ENCODE measurements around the gene EEA1.

The EEA1 gene

DNA sequence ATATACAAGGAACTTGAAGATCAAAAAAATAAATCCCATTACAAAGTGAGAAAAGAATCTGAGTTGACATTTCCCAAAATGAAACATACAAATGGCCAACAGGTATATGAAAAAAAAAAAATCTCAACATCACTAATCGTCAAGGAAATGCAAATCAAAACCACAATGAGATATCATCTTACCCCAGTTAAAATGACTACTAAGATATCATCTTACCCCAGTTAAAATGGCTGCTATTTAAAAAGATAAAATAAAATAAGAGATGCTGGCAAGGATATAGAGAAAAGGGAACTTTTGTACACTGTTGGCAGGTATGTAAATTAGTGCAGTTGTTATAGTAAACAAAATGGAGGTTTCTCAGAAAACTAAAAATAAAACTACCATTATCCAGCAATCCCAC is 181.9 kb downstream of the EEA1 start:
- no peak for DNase-seq (ENCODE audit: low read depth)

DNA sequence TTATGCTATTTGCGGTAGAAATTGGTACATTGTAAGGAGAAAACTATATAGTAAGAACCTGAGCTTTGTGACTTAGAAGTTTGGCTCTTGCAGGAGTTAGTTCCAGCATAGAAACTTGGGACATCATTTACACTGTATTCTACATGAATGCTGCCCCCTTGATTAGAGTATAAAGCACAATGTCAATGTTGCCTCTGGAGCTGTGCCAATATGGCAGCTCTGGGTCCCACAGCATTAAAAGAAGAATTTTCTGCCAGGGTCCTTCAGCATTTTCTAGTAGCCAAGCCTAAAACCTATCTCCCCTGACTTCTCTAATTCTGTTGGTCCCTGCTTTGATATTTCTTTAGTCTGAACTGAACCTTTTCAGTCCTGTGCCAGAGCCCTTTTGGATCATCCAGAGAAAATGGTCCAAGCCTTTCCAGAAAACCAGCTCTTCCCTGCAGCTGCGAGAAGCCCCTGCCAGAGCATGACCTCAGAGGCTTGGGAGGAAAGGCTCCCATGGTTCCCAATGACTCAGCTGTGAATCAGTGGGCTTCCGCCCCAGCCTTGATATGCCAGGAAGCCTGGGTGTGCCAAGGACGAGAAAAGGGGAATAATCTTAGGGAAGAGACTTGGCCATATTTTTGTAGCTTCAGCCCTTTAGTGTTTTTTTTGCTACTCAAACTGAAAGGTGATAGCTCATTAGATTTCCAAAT is 183.1 kb downstream of the EEA1 start:
- DNase-seq (ENCODE audit: low read depth) = peak; percentile 92

- DNase-seq (ENCODE audit: low read depth) = no peak
Observed at GRCh38 chr12:92743026-92743425, 186.1 kb downstream of the EEA1 start.

DNA sequence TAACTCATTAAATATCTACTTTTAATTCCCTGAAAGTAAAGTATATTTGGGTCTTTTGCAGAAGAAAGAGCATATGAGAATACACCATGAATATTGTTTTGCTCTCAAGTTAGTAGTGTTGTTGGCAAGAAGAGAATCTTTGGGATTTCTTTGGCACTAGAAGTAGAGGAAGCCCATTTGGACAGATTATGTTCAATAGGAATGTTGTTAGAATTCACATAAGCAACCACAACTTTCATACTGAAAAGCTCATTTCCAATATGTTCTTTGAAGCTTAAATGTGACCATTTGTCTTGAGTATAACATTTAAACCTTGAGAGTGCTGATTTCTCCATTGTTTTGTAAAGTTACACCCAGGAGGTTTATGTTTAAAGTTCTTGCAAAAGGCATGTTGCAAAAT is 188.7 kb downstream of the EEA1 start:
- no peak for DNase-seq (ENCODE audit: low read depth)

GRCh38 chr12:92739113-92739512 is 190.0 kb downstream of the EEA1 start:
- DNase-seq (ENCODE audit: low read depth) = peak; percentile 46

GRCh38 chr12:92737855-92738850 is 190.9 kb downstream of the EEA1 start:
- DNase-seq (ENCODE audit: low read depth) = no peak

- no peak for DNase-seq (ENCODE audit: low read depth)
Observed at GRCh38 chr12:92736605-92737004, 192.5 kb downstream of the EEA1 start.

GRCh38 chr12:92735131-92735721 is 193.9 kb downstream of the EEA1 start:
- peak; percentile 96 for DNase-seq (ENCODE audit: low read depth)

DNA sequence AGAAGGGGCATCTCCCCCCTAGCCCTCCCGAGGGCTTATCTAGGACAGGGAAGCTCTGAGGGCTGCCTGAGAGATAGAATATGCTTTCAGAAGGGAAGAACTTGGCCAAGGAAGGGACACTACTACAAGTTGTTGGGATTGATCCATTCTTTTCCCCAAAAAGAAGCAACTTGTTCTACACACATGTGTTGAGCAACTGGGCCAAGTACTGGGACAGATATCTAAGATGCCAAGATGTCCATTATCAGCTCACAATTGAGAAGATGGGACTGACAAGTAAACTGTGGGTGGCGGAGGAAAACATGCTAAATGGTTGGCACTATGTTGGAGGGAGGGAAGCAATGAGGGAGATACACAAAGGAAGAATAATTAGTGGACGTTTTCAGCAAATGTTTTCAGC is 195.4 kb downstream of the EEA1 start:
- no peak for DNase-seq (ENCODE audit: low read depth)

DNA sequence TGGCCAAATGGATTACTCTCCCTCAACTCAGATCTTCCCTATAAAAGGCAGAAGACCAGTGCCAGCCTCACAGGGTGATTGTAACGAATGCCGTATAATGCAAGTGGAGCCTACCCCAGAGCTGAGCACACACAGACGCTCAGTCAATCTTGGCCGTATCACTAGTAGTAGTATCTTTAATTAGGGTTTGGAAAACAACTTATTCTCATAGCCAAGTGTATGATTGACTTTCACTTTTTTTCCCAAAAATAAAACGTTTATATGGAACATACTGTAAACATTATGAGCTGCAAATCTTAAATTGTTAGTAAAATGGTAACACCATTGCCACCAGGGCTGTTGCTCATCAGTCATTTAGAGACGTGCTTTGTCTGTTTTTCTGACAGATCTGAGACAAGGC is 195.9 kb downstream of the EEA1 start:
- DNase-seq (ENCODE audit: low read depth) = no peak

DNA sequence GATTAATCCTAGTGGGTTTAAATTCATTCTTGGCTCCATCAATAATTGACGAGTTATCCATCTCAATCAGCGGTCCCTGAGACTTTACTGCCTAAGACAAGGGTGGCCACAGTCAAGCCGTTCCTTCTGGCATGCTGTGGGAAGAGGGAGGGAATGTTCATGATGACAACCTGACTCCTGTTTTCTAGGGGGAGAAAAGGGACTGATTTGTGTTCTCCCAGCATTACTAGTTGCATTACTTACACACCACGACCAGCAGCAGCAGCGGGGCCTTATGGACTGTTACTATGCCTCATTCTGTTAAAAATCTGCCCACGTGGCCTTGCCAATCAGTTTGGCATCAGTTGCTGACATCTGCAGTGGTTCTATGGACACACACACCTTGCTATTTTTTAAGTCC is 196.4 kb downstream of the EEA1 start:
- DNase-seq (ENCODE audit: low read depth) = no peak

DNA sequence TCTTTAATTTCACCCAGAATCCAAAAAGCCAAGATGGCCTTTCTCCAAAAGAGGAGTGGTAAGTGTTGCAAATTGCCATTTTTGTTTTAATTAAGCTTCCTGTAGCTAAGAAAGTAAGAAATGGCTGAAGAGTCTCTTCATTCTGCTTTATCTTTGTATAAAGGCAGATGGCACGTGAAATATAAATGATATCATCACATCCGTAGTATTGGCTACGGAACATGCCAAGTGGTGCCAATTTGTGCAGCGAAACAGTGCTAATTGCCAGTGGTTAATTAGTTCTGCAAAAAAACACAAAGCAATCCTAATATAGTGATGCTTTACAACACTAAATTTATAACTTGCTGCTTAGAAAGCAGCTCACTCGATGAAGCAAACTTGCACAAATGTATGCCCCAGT is 196.9 kb downstream of the EEA1 start:
- DNase-seq (ENCODE audit: low read depth) = no peak

DNA sequence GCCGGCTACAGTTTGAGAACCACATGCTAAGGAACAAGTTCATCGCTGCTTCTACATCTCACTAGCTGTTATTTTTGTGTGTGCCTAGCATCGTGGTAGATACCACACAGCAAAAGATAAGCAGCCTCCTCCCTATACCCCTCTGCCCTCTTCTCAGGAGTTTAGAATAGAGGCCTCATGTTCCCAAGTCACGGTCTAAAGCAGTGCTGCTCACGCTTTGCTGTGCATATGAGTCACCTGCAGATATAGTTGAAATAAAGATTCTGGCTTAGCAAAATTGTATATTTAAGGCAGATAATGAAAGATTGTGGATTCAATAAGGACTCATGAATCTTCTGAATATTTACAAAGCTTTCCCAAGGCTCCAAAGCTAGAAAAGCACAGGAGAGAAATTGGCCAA is 198.3 kb downstream of the EEA1 start:
- peak; percentile 33 for DNase-seq (ENCODE audit: low read depth)

GRCh38 chr12:92729773-92730305 is 199.3 kb downstream of the EEA1 start:
- peak; percentile 56 for DNase-seq (ENCODE audit: low read depth)

DNA sequence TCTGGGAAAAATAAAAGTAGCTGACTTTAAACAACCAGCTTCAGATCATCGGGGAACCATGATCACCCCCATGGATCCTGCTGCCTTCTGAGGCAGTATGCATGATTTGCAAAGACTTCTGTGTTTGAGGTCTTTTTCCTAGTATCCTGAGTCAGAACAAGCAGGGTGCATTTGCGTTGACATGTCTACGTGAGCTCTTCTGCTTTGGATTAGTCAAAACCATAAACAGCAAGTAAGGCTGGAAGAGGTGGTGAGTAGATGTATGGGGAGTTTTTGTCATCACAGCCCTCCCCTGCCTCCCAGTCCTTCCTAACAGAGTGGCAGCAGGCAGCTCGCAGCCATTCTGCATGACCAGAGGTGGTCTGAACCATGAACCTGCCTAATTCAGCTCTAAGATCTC is 202.2 kb downstream of the EEA1 start:
- DNase-seq (ENCODE audit: low read depth) = no peak

GRCh38 chr12:92722897-92723296 is 206.2 kb downstream of the EEA1 start:
- DNase-seq (ENCODE audit: low read depth) = no peak

DNA sequence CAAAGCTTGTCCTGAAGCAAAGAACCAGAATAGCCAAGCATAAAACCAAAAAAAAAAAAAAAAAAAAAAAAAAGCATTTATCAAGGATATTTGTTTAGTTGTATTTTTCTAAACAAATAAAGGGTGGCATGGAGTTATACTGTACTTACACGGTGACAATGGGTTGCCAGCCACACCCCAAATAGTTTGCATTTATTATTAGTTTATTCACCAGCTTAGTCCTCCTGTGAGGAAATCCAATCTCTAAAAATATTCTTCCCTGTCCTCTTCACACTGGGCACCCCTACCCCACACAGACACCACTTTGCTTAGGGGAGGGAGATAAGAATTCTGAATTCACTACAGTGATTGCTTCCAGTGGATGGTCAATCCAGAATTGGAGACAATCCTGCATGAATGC is 207.4 kb downstream of the EEA1 start:
- DNase-seq (ENCODE audit: low read depth) = no peak

DNA sequence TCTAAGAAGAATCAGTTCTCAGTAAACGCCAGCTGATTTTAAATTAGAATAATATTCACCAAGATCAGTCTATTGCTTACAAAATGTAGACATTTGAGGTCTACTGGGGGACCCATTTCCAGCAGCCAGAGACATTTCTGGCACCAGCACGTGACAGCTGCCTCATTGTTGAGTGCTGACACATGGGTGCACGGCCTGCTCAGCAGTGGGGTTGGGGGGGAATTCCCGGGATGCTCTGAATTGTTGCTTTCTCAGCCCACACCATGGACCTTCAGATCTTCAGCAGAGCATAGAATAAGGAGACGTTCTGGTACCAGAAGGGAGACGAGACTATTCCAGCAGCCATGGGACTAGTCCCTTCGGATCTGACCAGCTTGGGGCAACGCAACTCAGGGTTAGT is 208.0 kb downstream of the EEA1 start:
- peak; percentile 68 for DNase-seq (ENCODE audit: low read depth)

Measured in iris pigment epithelial cell (primary cell).